Dendritic cell treated with granulocyte-macrophage colony-stimulating factor and Interleukin-4, amounts not matched to agents 40 ng/mL and 50 ng/mL, for 4 days (primary cell): ENCODE results near the gene OR2A2.
"Not testable (repeated sequence)": the region's sequence is repeated elsewhere in the genome, so short reads cannot be mapped to it uniquely, and the experiment has no call there.

Source experiments
- H3K27ac Mint-ChIP-seq: one replicate; pipeline ENCODE4 v1.8.0; 2022; ENCODE audit warnings: mild to moderate bottlenecking, mixed read lengths
- H3K27me3 Mint-ChIP-seq: one replicate; pipeline ENCODE4 v1.8.0; 2022; ENCODE audit warnings: mild to moderate bottlenecking, mixed read lengths
- H3K36me3 Mint-ChIP-seq: one replicate; pipeline ENCODE4 v1.8.0; 2022; ENCODE audit warnings: low read depth, mixed read lengths
- H3K4me1 Mint-ChIP-seq: one replicate; pipeline ENCODE4 v1.8.0; 2022; ENCODE audit warnings: low read depth, mixed read lengths
- H3K4me3 Mint-ChIP-seq: one replicate; pipeline ENCODE4 v1.8.0; 2022; ENCODE audit warnings: mild to moderate bottlenecking, moderate library complexity, mixed read lengths
- H3K9me3 Mint-ChIP-seq: one replicate; pipeline ENCODE4 v1.8.0; 2022; ENCODE audit warnings: mixed read lengths
- intact Hi-C: fragments of 100-400 bp; cut with micrococcal nuclease; formaldehyde crosslinking; loops from one replicate; pipeline ENCODE4 v1.15.0; 2022

OR2A2 gene

GRCh38 chr7:144118341-144118740 is 9.0 kb downstream of the OR2A2 start:
- no peak overlapping the region for H3K27ac Mint-ChIP-seq
- H3K36me3 Mint-ChIP-seq: no peaks in the 10 kb centered on the region
- H3K4me1 Mint-ChIP-seq: no peaks in the 10 kb centered on the region
- intact Hi-C loops: no loop called here
- no peaks in the 10 kb centered on the region for H3K27me3 Mint-ChIP-seq
- H3K4me3 Mint-ChIP-seq: no peak overlapping the region
- H3K9me3 Mint-ChIP-seq: no peaks in the 10 kb centered on the region

GRCh38 chr7:144122876-144123275 is 13.5 kb downstream of the OR2A2 start, which contains the start of gene OR2A14:
OR2A14 (plus strand) TSS chr7:144123176; CDS start chr7:144129113, 5,937 bp downstream.
- no peak within 1 kb of the TSS for H3K4me3 Mint-ChIP-seq
- H3K27me3 Mint-ChIP-seq: no peaks in the 10 kb centered on the region
- intact Hi-C loops: no loop called here
- no peaks in the 10 kb centered on the region for H3K4me1 Mint-ChIP-seq
- H3K36me3 Mint-ChIP-seq: no peaks in the 10 kb centered on the region
- H3K9me3 Mint-ChIP-seq: no peaks in the 10 kb centered on the region
- no peak within 1 kb of the TSS for H3K27ac Mint-ChIP-seq

- Mint-ChIP-seq H3K27ac (no peak overlapping the region), H3K36me3 (no peaks in the 10 kb centered on the region), H3K4me1 (no peaks in the 10 kb centered on the region), H3K27me3 (no peaks in the 10 kb centered on the region), H3K9me3 (no peaks in the 10 kb centered on the region), H3K4me3 (no peak overlapping the region)
- intact Hi-C loops: no loop called here
These were observed 18.4 kb downstream of the OR2A2 start for GRCh38 chr7:144127714-144128334.

GRCh38 chr7:144129601-144130000 is 20.2 kb downstream of the OR2A2 start:
- intact Hi-C loops, H3K36me3 Mint-ChIP-seq, H3K9me3 Mint-ChIP-seq, H3K27ac Mint-ChIP-seq, H3K4me1 Mint-ChIP-seq, H3K4me3 Mint-ChIP-seq, H3K27me3 Mint-ChIP-seq: not testable (repeated sequence)

- no peaks in the 10 kb centered on the region for H3K27me3 Mint-ChIP-seq
- no peak overlapping the region for H3K27ac Mint-ChIP-seq
- no peak overlapping the region for H3K4me3 Mint-ChIP-seq
- intact Hi-C loops: loop anchor here (5.0 kb wide), 1 partner anchor 262 kb away; no protein-coding TSS in a partner anchor
- H3K4me1 Mint-ChIP-seq: no peaks in the 10 kb centered on the region
- no peaks in the 10 kb centered on the region for H3K9me3 Mint-ChIP-seq
- no peaks in the 10 kb centered on the region for H3K36me3 Mint-ChIP-seq
These were observed 21.3 kb downstream of the OR2A2 start for GRCh38 chr7:144130730-144131129.

GRCh38 chr7:144132262-144132661 is 22.9 kb downstream of the OR2A2 start:
- intact Hi-C loops: loop anchor here (5.0 kb wide), 1 partner anchor 260 kb away; no protein-coding TSS in a partner anchor
- Mint-ChIP-seq H3K4me3 (no peak overlapping the region), H3K36me3 (no peaks in the 10 kb centered on the region), H3K9me3 (no peaks in the 10 kb centered on the region), H3K4me1 (no peaks in the 10 kb centered on the region), H3K27ac (no peak overlapping the region), H3K27me3 (no peaks in the 10 kb centered on the region)

- Mint-ChIP-seq H3K36me3 (no peaks in the 10 kb centered on the region), H3K27ac (no peak overlapping the region), H3K27me3 (no peaks in the 10 kb centered on the region), H3K9me3 (no peaks in the 10 kb centered on the region), H3K4me3 (no peak overlapping the region), H3K4me1 (no peaks in the 10 kb centered on the region)
- intact Hi-C loops: loop anchor here (5.0 kb wide), 1 partner anchor 259 kb away; no protein-coding TSS in a partner anchor
These were observed 23.9 kb downstream of the OR2A2 start for GRCh38 chr7:144133307-144133706.

- no peaks in the 10 kb centered on the region for H3K4me1 Mint-ChIP-seq
- H3K9me3 Mint-ChIP-seq: no peaks in the 10 kb centered on the region
- H3K27me3 Mint-ChIP-seq: no peaks in the 10 kb centered on the region
- no peaks in the 10 kb centered on the region for H3K36me3 Mint-ChIP-seq
- no peak overlapping the region for H3K4me3 Mint-ChIP-seq
- intact Hi-C loops: loop anchor here (5.0 kb wide), 1 partner anchor 258 kb away; no protein-coding TSS in a partner anchor
- H3K27ac Mint-ChIP-seq: no peak overlapping the region
These were observed 24.7 kb downstream of the OR2A2 start for GRCh38 chr7:144134116-144134515.

GRCh38 chr7:144137501-144137900 is 28.1 kb downstream of the OR2A2 start:
- Mint-ChIP-seq H3K27ac (no peak overlapping the region), H3K4me3 (no peak overlapping the region), H3K36me3 (no peaks in the 10 kb centered on the region), H3K4me1 (no peaks in the 10 kb centered on the region), H3K27me3 (no peaks in the 10 kb centered on the region), H3K9me3 (peaks cover 10% of the 10 kb centered on the region)
- intact Hi-C loops: no loop called here

GRCh38 chr7:144142187-144142586 is 32.8 kb downstream of the OR2A2 start:
- Mint-ChIP-seq H3K9me3 (peaks cover 24% of the 10 kb centered on the region), H3K36me3 (no peaks in the 10 kb centered on the region)

GRCh38 chr7:144144426-144144825 is 35.0 kb downstream of the OR2A2 start:
- Mint-ChIP-seq H3K27me3 (no peaks in the 10 kb centered on the region), H3K9me3 (peaks cover 47% of the 10 kb centered on the region), H3K4me1 (no peaks in the 10 kb centered on the region), H3K36me3 (no peaks in the 10 kb centered on the region), H3K4me3 (no peak overlapping the region), H3K27ac (no peak overlapping the region)
- intact Hi-C loops: no loop called here

More at GRCh38 chr7:144142187-144142586, 32.8 kb downstream of the OR2A2 start:
- H3K27ac Mint-ChIP-seq: no peak overlapping the region
- H3K4me1 Mint-ChIP-seq: no peaks in the 10 kb centered on the region
- intact Hi-C loops: no loop called here
- H3K4me3 Mint-ChIP-seq: no peak overlapping the region
- no peaks in the 10 kb centered on the region for H3K27me3 Mint-ChIP-seq

GRCh38 chr7:144148224-144148827 is 38.9 kb downstream of the OR2A2 start:
- no peak overlapping the region for H3K4me3 Mint-ChIP-seq
- H3K4me1 Mint-ChIP-seq: no peaks in the 10 kb centered on the region
- H3K27ac Mint-ChIP-seq: no peak overlapping the region
- H3K36me3 Mint-ChIP-seq: no peaks in the 10 kb centered on the region
- peaks cover 51% of the 10 kb centered on the region for H3K9me3 Mint-ChIP-seq
- no peaks in the 10 kb centered on the region for H3K27me3 Mint-ChIP-seq
- intact Hi-C loops: no loop called here

- H3K27me3 Mint-ChIP-seq: no peaks in the 10 kb centered on the region
- H3K36me3 Mint-ChIP-seq: no peaks in the 10 kb centered on the region
- no peaks in the 10 kb centered on the region for H3K9me3 Mint-ChIP-seq
- intact Hi-C loops: no loop called here
- no peak overlapping the region for H3K4me3 Mint-ChIP-seq
- no peak overlapping the region for H3K27ac Mint-ChIP-seq
- H3K4me1 Mint-ChIP-seq: no peaks in the 10 kb centered on the region
These were observed 49.5 kb downstream of the OR2A2 start for GRCh38 chr7:144158861-144159260.
